ENCODE data around the gene MT1G.

DNA sequence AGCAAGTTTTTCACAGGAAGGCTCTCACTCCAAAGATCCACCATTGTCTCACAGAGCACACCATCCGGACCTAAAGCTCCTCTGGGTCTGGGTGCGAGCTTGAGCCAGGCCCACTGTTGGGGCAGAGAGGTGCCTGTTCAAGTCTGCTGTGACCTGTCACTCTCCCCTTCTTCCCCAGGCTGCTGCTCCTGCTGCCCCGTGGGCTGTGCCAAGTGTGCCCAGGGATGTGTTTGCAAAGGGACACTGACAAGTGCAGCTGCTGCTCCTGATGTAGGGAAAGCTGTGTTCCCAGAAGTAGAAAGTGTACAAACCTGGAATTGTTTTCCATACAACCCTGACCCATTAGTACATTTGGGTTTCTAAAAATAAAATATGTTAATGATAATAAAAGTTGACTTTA is 9.6 kb upstream of the MT1G start:
- TF ChIP-seq, protein P1, sequence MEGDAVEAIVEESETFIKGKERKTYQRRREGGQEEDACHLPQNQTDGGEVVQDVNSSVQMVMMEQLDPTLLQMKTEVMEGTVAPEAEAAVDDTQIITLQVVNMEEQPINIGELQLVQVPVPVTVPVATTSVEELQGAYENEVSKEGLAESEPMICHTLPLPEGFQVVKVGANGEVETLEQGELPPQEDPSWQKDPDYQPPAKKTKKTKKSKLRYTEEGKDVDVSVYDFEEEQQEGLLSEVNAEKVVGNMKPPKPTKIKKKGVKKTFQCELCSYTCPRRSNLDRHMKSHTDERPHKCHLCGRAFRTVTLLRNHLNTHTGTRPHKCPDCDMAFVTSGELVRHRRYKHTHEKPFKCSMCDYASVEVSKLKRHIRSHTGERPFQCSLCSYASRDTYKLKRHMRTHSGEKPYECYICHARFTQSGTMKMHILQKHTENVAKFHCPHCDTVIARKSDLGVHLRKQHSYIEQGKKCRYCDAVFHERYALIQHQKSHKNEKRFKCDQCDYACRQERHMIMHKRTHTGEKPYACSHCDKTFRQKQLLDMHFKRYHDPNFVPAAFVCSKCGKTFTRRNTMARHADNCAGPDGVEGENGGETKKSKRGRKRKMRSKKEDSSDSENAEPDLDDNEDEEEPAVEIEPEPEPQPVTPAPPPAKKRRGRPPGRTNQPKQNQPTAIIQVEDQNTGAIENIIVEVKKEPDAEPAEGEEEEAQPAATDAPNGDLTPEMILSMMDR (IDR thresholded peaks at IDR 0.05), result no peak
- no peak for TF ChIP-seq POLR2A (IDR thresholded peaks at IDR 0.05)

Data from adrenal gland (tissue), 5 donors.